Heart left ventricle (tissue), 13 donors: Measurements from ENCODE around the gene SDSL.

Experiments
- POLR2A ChIP-seq, 2 donors: fragments of 450-650 bp; IDR thresholded peaks; one replicate each; pipeline ENCODE4 v1.6.1; 2017; ENCODE audit warnings: antibody characterized with exemption in 2 of 2, mild to moderate bottlenecking in 2 of 2, moderate library complexity in 2 of 2
- TF ChIP-seq, protein P1 (sequence below), 12 donors: fragments of 200-600 bp; sonication (generic) in 4 of 12; IDR thresholded peaks; one replicate each; pipeline versions ENCODE4 v1.5.0 to v1.8.0; 2018 to 2022; ENCODE audit warnings: antibody characterized with exemption in 12 of 12, mild to moderate bottlenecking in 5 of 12
- donor health status: ischemic (EF 13 %, LVEDD 7.1; RV severe dilation, severe dysfunction).
- donor health status: DM: no; HTN: yes; CAD: no.
- donor health status: DM: no; HTN: no; CAD: no.
- donor health status: ischemic (EF 25% LVEDD 6.9; RV normal size, moderate dysfunction).
- donor health status: ischemic (EF 25% LVEDD 5.7; RV mildly dilated, moderate dysfunction).
- donor health status: ischemic (EF 35%, LVEDD 5.7; RV mildly dilated, moderate dysfunction).
- donor health status: nonischemic (EF 11% LVEDD 7.7; RV severe dilation, severe dysfunction).
- donor health status: DM: yes; HTN: yes; CAD: no.
- donor health status: PGD.
- donor health status: ischemic (EF 29% LVEDD 5.4; RV normal size, mild dysfunction).
- donor health status: nonischemic (EF 23%, LVEDD 6.1; RV moderate dilation, normal function).

DNA sequence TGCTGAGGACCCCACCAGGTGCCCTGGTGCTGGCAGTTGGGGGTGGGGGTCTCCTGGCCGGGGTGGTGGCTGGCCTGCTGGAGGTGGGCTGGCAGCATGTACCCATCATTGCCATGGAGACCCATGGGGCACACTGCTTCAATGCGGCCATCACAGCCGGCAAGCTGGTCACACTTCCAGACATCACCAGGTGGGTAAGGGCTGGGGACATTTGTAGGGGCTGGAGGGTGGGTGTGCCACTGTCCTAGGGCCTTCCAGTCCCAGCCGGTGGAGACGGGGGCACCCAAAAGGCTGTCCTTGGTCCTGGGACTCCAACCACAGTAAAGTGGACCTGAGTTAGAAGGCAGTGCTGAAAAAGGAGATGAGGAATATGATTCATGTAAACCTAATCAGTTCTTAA is 13.2 kb downstream of the SDSL start:
- TF ChIP-seq, protein P1, sequence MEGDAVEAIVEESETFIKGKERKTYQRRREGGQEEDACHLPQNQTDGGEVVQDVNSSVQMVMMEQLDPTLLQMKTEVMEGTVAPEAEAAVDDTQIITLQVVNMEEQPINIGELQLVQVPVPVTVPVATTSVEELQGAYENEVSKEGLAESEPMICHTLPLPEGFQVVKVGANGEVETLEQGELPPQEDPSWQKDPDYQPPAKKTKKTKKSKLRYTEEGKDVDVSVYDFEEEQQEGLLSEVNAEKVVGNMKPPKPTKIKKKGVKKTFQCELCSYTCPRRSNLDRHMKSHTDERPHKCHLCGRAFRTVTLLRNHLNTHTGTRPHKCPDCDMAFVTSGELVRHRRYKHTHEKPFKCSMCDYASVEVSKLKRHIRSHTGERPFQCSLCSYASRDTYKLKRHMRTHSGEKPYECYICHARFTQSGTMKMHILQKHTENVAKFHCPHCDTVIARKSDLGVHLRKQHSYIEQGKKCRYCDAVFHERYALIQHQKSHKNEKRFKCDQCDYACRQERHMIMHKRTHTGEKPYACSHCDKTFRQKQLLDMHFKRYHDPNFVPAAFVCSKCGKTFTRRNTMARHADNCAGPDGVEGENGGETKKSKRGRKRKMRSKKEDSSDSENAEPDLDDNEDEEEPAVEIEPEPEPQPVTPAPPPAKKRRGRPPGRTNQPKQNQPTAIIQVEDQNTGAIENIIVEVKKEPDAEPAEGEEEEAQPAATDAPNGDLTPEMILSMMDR (IDR thresholded peaks at IDR 0.05) = no peak
- TF ChIP-seq POLR2A (IDR thresholded peaks at IDR 0.05) = no peak
